IgD-negative memory B cell (primary cell): Measurements from ENCODE around the gene UGP2. TPM values are rescaled to one million over a fixed set of nuclear protein-coding genes. Genes with fewer than 3 reads are reported as not detected.

ENCODE experiments used
- polyA plus RNA-seq: library from polyadenylated mRNA; unstranded; fragments of 300-500 nt; fragmentation: Illumina TruSeq; gene quantifications from one replicate; pipeline ENCODE4 v1.2.3, GENCODE V29; 2021

Gene UGP2
- polyA plus RNA-seq, 1 donor from 2014 or later = 79.8 TPM

Other genes with a start within 250 kb of the UGP2 start
- gene VPS54, start 177.5 kb downstream of the UGP2 start, polyA plus RNA-seq = 5.2 TPM